GM21528 (cell line): ENCODE data around the gene SLC41A2.

Source experiments
- ATAC-seq: cut with Tn5 transposase; IDR thresholded peaks from one replicate; pipeline ENCODE4 v1.9.1; 2021; ENCODE audit warnings: mild to moderate bottlenecking, moderate library complexity; ENCODE audit not compliant: unreplicated experiment, low FRiP score

The SLC41A2 gene

DNA sequence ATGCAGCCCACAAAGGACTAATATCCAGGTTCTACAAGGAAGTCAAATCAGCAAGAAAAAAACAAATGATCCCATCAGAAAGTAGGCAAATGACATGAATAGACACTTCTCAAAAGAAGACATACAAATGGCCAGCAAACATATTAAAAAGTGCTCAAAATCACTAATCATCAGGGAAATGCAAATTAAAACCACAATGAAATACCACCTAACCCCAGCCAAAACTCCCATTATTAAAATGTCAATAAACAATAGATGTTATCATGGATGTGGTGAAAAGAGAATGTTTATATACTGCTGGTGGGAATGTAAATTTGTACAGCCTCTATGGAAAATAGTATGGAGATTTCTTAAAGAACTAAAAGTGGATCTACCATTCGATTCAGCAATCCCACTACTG, 25.0 kb downstream of the SLC41A2 start:
- no peak for ATAC-seq

DNA sequence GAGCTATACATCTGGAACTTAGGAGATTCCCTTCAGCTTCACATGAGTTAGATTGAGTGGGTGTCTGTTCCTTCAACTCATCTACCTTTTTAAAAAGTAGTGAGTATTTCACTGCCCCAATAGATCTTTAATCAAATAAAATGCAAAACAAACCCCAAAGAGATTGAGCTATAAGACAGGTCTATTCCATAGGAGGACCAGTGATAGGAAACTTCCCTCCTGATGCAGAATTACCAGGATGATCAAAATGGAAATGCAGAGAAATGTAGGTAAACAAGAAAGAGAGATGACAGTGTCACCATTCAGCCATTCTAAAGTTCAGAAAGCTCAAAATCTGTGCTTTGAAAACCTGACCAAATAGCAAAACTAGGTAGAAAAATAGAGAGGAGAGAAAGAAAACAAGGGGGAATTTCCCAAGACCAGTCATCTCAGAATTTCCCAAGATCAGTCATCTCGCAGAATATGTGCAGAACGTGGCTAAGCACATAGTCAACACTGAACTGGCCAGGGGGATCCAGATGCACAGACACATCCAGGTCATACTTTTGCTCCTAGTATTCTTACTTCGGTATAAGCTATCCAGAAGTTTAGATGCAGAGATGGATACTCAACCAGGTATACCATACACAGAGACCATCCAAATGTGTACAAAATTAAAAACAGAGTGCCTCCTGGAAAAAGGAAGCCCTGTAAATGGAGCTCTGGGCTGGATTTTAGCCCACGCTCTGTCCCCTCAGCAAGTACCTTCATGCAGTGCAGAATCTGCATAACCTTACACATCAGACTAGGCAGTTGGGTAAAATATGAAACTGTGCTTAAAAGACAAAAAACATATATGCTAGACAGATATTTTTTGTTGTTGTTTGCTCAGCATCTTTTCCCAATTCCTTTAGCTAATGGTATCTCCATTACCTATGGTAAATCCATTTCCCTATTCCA, 27.4 kb downstream of the SLC41A2 start:
- peak; percentile 74 for ATAC-seq

DNA sequence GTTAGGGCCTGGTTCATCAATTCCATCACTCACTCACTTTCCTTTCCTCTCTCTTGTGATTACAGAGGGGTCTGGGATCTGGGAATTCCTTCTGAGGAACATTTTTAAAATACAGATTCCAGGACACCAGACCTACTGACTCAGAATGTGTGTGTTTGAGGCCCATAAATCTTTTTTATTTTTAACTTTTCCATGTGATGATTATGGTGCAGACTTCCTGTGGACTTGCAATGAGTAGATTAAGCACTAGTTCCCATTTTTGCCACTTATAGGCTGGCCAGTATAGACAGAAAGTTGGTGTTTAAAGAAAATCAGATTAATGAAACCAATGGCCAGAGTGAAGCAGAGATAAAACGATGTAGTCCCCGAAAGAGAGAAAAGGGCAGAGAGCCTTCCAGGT, 28.1 kb downstream of the SLC41A2 start:
- no peak for ATAC-seq

DNA sequence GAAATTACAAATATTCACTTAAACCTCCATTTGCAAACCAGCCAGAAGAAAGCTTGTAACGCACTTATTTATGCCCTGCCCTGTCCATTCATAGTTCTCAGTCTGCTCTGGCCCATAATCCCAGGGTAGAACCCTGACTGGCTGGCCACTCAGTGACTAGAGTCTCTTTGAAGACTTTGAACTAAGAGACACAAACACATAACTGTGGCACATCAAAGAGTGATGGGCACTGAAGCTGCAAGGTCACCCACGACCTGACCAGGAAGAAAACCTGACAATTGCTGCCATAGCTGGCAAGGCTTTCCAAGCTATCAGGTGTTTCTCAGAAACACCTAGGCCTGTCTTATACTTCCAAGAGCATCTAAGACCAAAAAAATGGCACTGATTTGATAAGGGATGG, 28.7 kb downstream of the SLC41A2 start:
- no peak for ATAC-seq

DNA sequence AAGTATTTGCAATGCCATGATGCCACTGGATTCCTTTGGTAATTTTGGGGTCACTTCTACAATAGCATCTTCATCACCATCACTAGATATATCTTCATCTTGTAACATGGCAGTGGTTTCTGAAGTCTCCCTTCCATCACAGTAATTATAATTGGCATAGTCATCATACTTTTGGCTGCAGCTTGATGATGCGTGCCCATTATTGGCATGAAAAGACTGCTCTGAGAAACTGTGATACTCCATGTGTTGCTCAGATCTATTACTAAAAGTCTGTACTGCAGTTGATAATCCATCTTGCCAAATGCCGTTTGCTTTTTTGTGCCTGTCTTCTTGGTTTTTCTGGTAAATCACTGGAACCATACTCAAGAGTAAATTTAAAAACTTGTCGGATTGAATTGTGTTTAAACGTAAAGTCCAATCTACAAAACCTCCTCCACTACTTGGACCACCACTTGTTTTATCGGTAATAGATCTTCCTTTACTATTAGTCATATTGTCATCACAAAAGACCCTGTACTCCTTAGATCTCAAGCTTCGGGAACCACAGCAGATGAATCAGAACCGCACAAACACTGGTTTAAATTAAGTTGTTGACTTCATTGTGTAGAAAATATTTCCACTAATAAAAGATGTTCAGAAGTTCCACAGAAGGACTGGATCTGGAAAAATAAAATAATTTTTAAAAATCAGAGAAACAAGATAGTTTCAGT, 29.9 kb downstream of the SLC41A2 start:
- ATAC-seq = no peak

DNA sequence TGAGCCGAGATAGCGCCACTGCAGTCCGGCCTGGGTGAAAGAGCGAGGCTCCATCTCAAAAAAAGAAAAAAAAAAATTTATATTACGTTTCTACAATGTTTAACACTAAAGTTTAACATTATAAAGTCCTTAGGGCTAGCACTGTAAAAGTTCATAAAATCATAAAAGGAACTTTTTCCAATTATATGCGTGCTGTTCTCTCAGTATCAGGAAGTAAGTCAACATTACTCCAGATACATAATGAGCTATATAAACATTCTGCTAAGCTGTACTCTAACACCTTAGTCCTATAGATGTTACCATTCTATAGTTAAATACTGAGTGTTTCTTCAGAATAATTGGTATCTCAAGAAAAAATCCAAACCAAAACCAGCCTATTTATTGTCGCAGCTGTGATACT, 32.6 kb downstream of the SLC41A2 start:
- no peak for ATAC-seq

DNA sequence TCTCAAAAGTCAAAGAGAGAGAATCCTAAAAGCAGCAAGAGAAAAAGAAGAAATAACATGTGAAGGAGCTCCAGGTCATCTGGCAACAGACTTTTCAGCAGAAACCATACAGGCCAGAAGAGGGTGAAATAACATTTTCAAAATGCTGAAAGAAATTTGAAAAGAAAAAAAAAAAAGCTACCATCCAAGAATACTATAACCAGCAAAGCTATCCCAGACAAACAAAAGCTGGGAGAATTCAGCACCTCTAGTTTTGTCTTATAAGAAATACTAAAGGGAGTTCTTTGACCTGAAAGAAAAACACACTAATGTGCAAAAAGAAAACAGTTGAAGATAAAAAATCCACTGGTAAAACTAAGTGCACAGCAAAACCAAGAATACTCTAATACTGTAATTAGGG, 36.8 kb downstream of the SLC41A2 start:
- ATAC-seq = no peak

DNA sequence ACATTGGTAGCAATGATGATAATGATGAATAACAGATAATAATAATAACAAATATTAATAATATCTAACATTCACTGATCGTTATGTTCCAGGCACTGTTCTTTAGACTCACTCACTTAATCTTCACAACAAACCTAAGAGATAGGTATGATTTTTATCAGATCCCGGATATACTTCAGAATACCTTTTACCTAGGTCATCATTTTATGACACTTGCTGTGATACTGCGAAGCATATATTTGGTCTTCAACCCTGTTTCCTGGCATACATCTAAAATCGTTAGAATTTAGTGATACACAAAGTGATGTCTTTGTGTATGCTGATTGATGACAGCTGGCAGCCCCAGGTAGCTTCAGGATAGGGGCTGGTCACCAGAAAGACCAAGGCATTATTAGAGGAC, 46.1 kb downstream of the SLC41A2 start:
- ATAC-seq = no peak

DNA sequence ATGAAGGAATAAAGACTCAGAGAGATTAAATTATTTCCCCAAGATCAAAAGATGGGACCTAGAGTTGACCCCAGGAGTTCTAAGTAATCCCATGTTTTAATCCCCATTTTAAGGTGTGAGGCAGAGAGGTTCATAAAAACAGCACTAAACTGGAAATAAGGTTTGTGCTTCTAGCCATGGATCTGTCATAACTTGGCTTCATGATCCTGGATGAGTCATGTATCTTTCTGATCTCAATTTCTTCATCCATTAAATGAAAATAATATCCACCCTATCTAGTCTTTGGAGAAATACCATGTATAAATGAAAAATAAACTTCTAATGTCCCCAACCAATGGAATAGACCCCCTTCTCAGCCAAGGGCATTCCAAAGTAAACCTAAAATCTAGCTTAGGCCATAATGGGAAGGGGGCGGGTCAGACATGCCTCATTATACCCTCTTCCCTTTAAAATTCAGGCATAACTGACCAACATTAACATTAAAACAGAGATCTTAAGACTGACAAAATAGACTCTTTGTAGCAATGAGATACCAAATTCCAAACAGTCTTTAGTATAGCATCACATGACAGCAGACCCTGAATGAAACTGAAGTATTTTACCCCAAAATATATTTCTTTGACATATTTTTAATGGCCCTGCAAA, 47.8 kb downstream of the SLC41A2 start:
- ATAC-seq = no peak

DNA sequence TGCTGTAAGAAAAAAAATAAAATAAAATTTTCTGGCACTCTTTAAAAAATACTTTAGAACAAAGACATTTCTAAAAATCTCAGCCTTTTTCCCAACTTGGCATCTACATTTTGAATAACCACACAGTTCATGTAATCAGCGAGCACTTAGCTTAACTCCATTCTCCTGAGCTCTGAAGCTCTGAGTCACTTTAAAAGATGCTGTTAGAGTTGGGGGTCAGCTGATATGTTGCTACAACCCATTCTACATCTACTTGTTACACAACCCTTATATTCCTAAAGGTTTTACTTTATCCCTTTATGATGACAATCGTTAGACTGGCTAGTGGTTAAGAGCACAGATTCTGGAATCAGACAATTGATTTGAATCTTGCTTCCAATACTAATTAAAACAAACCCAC, 48.3 kb downstream of the SLC41A2 start:
- no peak for ATAC-seq
